ENCODE results near the gene RPL32. TPM values are rescaled to one million over a fixed set of nuclear protein-coding genes. Genes with fewer than 3 reads are reported as not detected.
A peak's percentile ranks its signal among the peaks of the same experiment; 100 is the strongest.
"Not testable (repeated sequence)": the region's sequence is repeated elsewhere in the genome, so short reads cannot be mapped to it uniquely, and the experiment has no call there.

The RPL32 gene
- total and polyA plus RNA-seq, 9 of the 15 experiments (the other 6 are each of a cell fraction or from before 2014, with no cell fraction given), result 2,738 to 6,200 (median 4,286) TPM

DNA sequence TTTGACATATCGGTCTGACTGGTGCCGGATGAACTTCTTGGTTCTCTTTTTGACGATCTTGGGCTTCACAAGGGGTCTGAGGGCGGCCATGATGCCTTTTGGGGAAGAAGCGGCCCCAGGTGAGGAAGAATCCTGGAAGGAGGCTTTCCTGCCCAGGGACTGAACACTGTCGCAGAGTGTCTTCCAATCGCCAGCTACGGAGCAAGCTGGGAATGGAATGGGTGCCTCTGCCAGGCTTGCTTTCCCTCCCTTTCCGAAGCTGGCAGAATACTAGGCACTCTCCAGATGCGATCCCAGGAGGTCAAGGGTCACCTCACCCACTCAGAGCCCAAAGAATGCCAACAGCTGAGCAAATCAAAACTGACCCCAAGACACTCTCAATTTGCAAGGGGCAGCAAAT is 1.2 kb downstream of the RPL32 start:
- BruUV-seq (replicated peaks); ATAC-seq; H2AFZ ChIP-seq (ENCODE audit: low read depth, low read length); H3K27me3 ChIP-seq (ENCODE audit: control insufficient read depth in 2 of 2, insufficient read depth in 2 of 2, low read length in 2 of 2); in situ Hi-C loops (cut with MboI); H3K9me1 ChIP-seq (ENCODE audit: control insufficient read depth, insufficient read depth, low read length); FAIRE-seq; H3K9me3 ChIP-seq (replicated peaks; ENCODE audit: control insufficient read depth, insufficient read depth, low read depth, low read length); CTCF ChIA-PET (ENCODE audit: low intra/inter-chr PET ratio); DNase-seq (ENCODE audit: extremely low read depth in 1 of 4, low spot score in 3 of 4); TF ChIP-seq FOXM1 (IDR thresholded peaks at IDR 0.05; ENCODE audit: low read depth); TEAD4 (IDR thresholded peaks at IDR 0.05; ENCODE audit: low read length); CEBPG (tag; conservative IDR thresholded peaks at IDR 0.05 in 1 of 2, IDR thresholded peaks at IDR 0.05 in 1 of 2): not testable (repeated sequence)
- TF ChIP-seq FOXP1 (CRISPR knock-in tag; IDR thresholded peaks at IDR 0.05), result 0 out of 2 replicates have a peak, but pooled peaks have one; percentile 32
- TF ChIP-seq SNRNP70 (optimal IDR thresholded peaks at IDR 0.05; ENCODE audit: low read depth, low read length), result peak; percentile 36
- peak; percentile 33; the same call in 1 of the 2 replicates for TF ChIP-seq POLR2G (IDR thresholded peaks at IDR 0.05; ENCODE audit: low read depth, low read length)
- peak; percentile 35; the same call in 1 of the 2 replicates for TF ChIP-seq FOXM1 (CRISPR knock-in tag; IDR thresholded peaks at IDR 0.05; ENCODE audit: low read depth)
- TF ChIP-seq SAP30 (IDR thresholded peaks at IDR 0.05; ENCODE audit: borderline replicate concordance, insufficient read depth, low read depth, low read length, poor library complexity, severe bottlenecking), result peak; percentile 17
- TF ChIP-seq, protein P1, sequence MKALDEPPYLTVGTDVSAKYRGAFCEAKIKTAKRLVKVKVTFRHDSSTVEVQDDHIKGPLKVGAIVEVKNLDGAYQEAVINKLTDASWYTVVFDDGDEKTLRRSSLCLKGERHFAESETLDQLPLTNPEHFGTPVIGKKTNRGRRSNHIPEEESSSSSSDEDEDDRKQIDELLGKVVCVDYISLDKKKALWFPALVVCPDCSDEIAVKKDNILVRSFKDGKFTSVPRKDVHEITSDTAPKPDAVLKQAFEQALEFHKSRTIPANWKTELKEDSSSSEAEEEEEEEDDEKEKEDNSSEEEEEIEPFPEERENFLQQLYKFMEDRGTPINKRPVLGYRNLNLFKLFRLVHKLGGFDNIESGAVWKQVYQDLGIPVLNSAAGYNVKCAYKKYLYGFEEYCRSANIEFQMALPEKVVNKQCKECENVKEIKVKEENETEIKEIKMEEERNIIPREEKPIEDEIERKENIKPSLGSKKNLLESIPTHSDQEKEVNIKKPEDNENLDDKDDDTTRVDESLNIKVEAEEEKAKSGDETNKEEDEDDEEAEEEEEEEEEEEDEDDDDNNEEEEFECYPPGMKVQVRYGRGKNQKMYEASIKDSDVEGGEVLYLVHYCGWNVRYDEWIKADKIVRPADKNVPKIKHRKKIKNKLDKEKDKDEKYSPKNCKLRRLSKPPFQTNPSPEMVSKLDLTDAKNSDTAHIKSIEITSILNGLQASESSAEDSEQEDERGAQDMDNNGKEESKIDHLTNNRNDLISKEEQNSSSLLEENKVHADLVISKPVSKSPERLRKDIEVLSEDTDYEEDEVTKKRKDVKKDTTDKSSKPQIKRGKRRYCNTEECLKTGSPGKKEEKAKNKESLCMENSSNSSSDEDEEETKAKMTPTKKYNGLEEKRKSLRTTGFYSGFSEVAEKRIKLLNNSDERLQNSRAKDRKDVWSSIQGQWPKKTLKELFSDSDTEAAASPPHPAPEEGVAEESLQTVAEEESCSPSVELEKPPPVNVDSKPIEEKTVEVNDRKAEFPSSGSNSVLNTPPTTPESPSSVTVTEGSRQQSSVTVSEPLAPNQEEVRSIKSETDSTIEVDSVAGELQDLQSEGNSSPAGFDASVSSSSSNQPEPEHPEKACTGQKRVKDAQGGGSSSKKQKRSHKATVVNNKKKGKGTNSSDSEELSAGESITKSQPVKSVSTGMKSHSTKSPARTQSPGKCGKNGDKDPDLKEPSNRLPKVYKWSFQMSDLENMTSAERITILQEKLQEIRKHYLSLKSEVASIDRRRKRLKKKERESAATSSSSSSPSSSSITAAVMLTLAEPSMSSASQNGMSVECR (CRISPR knock-in tag; IDR thresholded peaks at IDR 0.05), result 0 out of 2 replicates have a peak, but pooled peaks have one; percentile 48
- peak; percentile 16; the same call in 1 of the 2 replicates for TF ChIP-seq HNRNPL (IDR thresholded peaks at IDR 0.05; ENCODE audit: low read depth, low read length)
- 0 out of 4 replicates have a peak, but pooled peaks of 1 of the 2 experiments have one; percentile 36 for TF ChIP-seq TEAD1 (CRISPR knock-in tag; IDR thresholded peaks at IDR 0.05)
- TF ChIP-seq YY1 (IDR thresholded peaks at IDR 0.05; ENCODE audit: borderline replicate concordance in 1 of 3, control insufficient read depth in 1 of 3, extremely low read depth in 1 of 3, insufficient read depth in 3 of 3, insufficient read length in 1 of 3, insufficient replicate concordance in 2 of 3, low read depth in 1 of 3, low read length in 2 of 3), result peak in 1 of 3 experiments; percentile 37
- TF ChIP-seq TEAD4 (CRISPR knock-in tag; IDR thresholded peaks at IDR 0.05; ENCODE audit: borderline replicate concordance), result 0 out of 2 replicates have a peak, but pooled peaks have one; percentile 17
- 0 out of 2 replicates have a peak, but pooled peaks have one; percentile 16 for TF ChIP-seq CEBPG (CRISPR knock-in tag; IDR thresholded peaks at IDR 0.05)
- Histone ChIP-seq H4K20me1 (replicated peaks; ENCODE audit: control insufficient read depth, insufficient read depth, low read length) (peaks cover 58% of the 10 kb centered on the region), H3K79me2 (ENCODE audit: control insufficient read depth, insufficient read depth, low read length) (peaks cover 65% of the 10 kb centered on the region), H3K4me2 (ENCODE audit: insufficient read depth, low read length) (peak overlapping the region; percentile 100), H3K4me1 (replicated peaks in 1 of 2; ENCODE audit: control insufficient read depth in 2 of 2, insufficient read depth in 2 of 2, low read length in 2 of 2) (peaks cover 24 to 33% of the 10 kb centered on the region in 2 experiments; a peak in 4 of 5 replicates), H3K36me3 (ENCODE audit: control insufficient read depth, insufficient read depth, low read length) (peaks cover 61% of the 10 kb centered on the region), H3K9ac (ENCODE audit: insufficient read depth in 1 of 2, low read depth in 2 of 2, low read length in 2 of 2) (peak overlapping the region; percentile 98 to 100), H3K4me3 (peak overlapping the region; percentile 85), H3K27ac (ENCODE audit: extremely low read depth, low read depth, low read length) (peak overlapping the region; percentile 93)
- POLR2A ChIA-PET, result interaction anchor here (0.8 to 4.3 kb wide), 19 partner anchors 9 to 165 kb away, joined by 3 to 70 read pairs (median 5); no protein-coding TSS in a partner anchor
- intact Hi-C loops (cut with micrococcal nuclease), result loop anchor here (5.0 kb wide), 2 partner anchors 53 to 283 kb away; partner anchors contain the start of gene MKRN2
- 1% methylated on average over 10 of the region's 10 CpGs for WGBS (ENCODE audit: insufficient coverage, low coverage, missing lambda C conversion rate)
